GM12801 (cell line): ENCODE results near the gene TBL1X.

Source experiments
- CTCF ChIP-seq: IDR thresholded peaks from one replicate; pipeline ENCODE4 v1.5.1; 2011; ENCODE audit warnings: control low read depth; ENCODE audit not compliant: insufficient read length; ENCODE audit errors: extremely low read depth

Gene TBL1X

GRCh38 chrX:9431281-9431680, 33.6 kb upstream of the TBL1X start:
- TF ChIP-seq CTCF = no peak

DNA sequence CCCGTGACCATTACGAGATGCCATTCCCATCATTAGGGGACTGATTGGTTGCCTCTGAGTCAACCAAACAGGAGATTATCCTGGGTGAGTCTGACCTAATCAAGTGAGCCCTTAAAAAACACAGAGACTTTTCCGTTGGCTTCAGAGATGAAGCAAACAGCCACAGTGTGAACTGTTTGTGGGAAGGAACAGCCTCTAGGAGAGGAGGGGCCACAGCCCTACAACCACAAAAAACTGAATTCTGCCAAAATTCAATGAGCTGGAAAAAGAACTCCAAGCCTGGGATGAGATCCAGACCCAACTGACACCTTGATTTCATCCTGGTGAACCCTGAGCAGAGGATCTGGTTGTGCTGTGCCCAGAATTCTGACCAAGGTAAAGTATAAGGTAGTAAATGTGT, 31.3 kb upstream of the TBL1X start:
- no peak for TF ChIP-seq CTCF

GRCh38 chrX:9434051-9434550, 30.8 kb upstream of the TBL1X start:
- no peak for TF ChIP-seq CTCF

- no peak for TF ChIP-seq CTCF
Measured at GRCh38 chrX:9436812-9437211, 28.0 kb upstream of the TBL1X start.

GRCh38 chrX:9438933-9439494, 25.8 kb upstream of the TBL1X start:
- no peak for TF ChIP-seq CTCF

DNA sequence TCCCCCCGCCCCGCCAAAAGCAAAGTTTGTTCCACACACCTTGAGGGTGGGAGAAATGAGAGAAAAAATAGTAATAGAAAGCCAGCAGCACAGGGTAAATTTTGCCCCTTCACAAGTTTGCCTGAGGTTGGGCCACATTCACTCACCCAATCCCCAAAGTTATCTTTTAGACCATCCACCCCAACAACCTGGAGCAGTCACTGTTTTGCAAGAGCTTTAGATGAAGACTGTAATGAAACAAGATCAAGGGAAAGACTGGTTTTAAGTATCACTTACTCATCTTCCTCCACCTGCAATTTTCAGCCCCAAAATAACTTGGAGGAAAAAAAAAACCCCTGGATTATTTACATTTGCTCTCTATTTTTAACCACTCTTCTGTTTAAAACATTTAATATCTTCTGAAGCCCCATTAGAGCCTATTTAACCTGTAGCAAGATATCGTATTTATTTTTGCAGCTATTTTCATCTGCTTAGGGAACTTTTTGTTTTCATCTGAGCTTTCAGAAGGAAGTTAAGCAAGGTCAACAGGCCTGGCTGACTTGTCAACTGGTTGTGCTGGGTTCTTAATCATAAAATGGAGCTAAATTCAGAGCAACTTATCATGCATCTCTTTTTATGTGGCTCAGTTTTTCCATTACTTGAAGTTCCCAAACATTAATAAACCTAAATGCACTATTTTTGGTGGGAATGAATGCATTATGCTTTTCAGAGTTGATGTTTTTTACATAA, 24.6 kb upstream of the TBL1X start:
- no peak for TF ChIP-seq CTCF

DNA sequence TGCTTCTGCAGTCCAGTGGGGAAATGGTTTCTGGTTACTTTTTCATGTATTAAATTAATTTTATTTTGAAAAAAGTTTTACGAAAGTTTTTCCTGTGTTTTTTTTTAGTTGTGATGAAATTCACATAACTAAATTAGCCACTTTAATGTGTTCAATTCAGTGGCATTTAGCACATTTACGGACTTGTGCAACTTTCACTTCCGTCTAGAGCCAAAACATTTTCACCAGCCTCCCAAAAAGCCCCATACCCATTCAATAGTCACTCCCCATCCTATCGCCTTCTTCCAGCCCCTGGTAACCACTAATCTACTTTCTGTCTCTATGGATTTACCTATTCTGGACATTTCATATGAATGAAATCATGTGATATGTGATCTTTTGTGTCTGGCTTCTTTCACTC, 22.8 kb upstream of the TBL1X start:
- TF ChIP-seq CTCF = no peak
